Vagina (tissue), 2 donors: ENCODE measurements around the gene ORM2. TPM values are rescaled to one million over a fixed set of nuclear protein-coding genes. Genes with fewer than 3 reads are reported as not detected.

Source experiments
- DNase-seq, 2 donors: peaks; one replicate each; pipeline ENCODE4 v3.0.0-alpha.2; 2017; ENCODE audit errors: extremely low spot score in 2 of 2
- H3K27ac ChIP-seq: fragments of 200-600 bp; sonication (generic); one replicate; pipeline ENCODE4 v1.5.1; 2019
- H3K27me3 ChIP-seq: fragments of 200-600 bp; sonication (generic); one replicate; pipeline ENCODE4 v1.5.1; 2019
- H3K36me3 ChIP-seq, 2 donors: fragments of 200-600 bp; sonication (generic); one replicate each; pipeline ENCODE4 v1.5.1; 2017 to 2019
- H3K4me1 ChIP-seq: fragments of 200-600 bp; sonication (generic); one replicate; pipeline ENCODE4 v1.5.1; 2019
- H3K4me3 ChIP-seq, 2 donors: fragments of 200-600 bp; sonication (generic); 1 replicate in 1 of 2; 2 replicates in 1 of 2; pipeline ENCODE4 v1.5.1; 2016 to 2019
- H3K9me3 ChIP-seq: fragments of 200-600 bp; sonication (generic); one replicate; pipeline ENCODE4 v1.5.1; 2019
- CTCF ChIP-seq, 3 experiments: fragments of 450-650 bp in 2 of 3; fragments of 200-600 bp in 1 of 3; sonication (generic) in 1 of 3; IDR thresholded peaks; one replicate each; pipeline ENCODE4 v1.5.1; 2017 to 2019; ENCODE audit warnings: antibody characterized with exemption in 3 of 3, mild to moderate bottlenecking in 2 of 3, moderate library complexity in 2 of 3
- POLR2A ChIP-seq, 2 donors: fragments of 450-650 bp; IDR thresholded peaks; one replicate each; pipeline ENCODE4 v1.6.1; 2017; ENCODE audit warnings: antibody characterized with exemption in 2 of 2, mild to moderate bottlenecking in 2 of 2, moderate library complexity in 2 of 2
- POLR2AphosphoS5 ChIP-seq, 2 donors: sonication (generic); formaldehyde crosslinking; IDR thresholded peaks; one replicate each; pipeline ENCODE4 v1.9.0; 2017; ENCODE audit warnings: antibody characterized with exemption in 2 of 2, mild to moderate bottlenecking in 2 of 2, low read depth in 1 of 2; ENCODE audit not compliant: insufficient read depth in 1 of 2
- intact Hi-C: fragments of 100-400 bp; cut with DNase I; formaldehyde crosslinking; loops from one replicate; pipeline ENCODE4 v1.15.1; 2023
- total RNA-seq: library from RNA; depleted of rRNA; stranded (reverse); fragments of >200 nt; gene quantifications from one replicate; pipeline ENCODE4 v1.2.3, GENCODE V29; 2016

The ORM2 gene
- total RNA-seq, 1 donor from 2014 or later = not detected

DNA sequence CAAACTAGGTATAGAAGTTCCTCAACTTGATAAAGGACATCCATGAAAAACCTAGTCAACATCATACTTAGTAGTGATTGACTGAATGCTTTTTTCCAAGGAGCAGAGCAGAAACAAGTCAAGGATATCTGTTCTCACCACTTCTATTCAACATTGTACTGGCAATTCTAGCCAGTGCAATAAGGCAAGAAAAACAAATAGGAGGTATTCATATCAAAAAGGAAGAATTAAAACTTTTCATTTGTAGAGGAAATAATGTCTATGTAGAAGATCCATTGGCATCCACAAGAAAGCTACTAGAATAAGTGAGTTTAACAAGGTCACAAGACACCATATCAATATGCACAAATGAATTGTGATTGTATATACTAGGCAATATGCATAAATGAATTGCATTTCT is 35.0 kb upstream of the ORM2 start:
- Histone ChIP-seq H3K9me3 (no peaks in the 10 kb centered on the region), H3K4me1 (no peaks in the 10 kb centered on the region), H3K36me3 (peaks cover 0 to 34% of the 10 kb centered on the region in 2 donors), H3K27ac (no peak overlapping the region), H3K27me3 (no peaks in the 10 kb centered on the region), H3K4me3 (no peak overlapping the region)
- intact Hi-C loops = loop anchor here (5.0 kb wide), 1 partner anchor 212 kb away; no protein-coding TSS in a partner anchor
- TF ChIP-seq POLR2AphosphoS5 (IDR thresholded peaks at IDR 0.05; ENCODE audit: insufficient read depth in 1 of 2, low read depth in 1 of 2) (no peak), POLR2A (IDR thresholded peaks at IDR 0.05) (no peak), CTCF (IDR thresholded peaks at IDR 0.05) (no peak)
- DNase-seq = no peak

DNA sequence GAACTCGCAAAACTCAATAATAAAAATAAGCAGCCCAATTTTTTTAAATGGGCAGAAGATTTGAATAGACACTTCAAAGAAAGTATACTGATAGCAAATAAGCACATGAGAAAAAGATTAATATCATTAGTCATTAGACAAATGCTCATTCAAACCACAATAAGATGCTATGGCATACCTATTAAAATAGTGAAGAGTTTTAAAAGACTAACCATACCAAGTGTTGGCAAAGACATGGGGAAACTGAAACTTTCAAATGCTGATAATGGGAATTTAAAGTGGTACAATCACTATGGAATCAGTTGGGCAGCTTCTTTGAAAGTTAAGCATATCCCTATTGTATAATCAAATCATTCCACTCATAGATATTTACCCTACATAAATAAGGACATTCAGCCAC is 33.3 kb upstream of the ORM2 start:
- no peaks in the 10 kb centered on the region for H3K4me1 ChIP-seq

DNA sequence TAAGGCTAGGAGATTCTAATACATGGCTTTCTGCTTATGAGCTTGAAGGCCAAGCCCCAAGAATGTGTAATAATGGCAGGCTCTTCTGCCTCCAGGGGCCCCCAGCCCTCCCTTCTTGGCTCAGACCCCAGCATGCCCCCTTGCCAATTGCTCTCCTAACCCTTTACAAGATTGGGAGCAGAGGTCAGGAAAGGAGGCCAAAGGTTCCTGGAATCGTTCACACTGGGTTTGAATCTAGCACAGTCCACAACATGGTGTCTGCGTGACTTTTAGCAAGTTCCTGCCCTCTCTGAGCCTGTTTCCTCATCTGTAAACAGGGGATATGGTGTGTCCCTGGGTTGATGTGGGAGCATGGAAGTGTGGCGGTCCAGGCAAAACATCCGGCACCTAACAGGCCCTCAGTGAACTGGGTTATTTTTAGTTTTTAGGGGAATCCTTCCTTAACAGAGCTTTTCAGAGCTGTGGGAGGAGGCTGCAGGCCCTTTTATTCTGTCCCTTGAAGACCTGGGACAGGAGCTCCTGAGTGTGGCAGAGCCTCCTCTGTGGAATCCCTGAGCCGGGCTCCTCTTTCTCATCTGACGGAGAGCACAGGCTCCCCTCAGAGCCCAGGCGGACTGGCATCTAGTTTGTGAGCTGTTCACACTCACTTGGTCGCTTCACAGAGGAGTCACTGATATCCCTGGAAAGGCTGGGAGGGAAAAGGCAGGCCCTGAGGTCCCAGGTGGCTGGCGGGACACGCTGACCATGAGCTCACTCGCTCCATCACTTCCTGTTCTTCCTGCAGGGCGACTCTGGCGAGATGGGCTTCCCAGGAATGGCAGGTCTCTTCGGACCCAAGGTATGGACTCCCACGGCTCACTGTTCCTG is 30.1 kb upstream of the ORM2 start:
- TF ChIP-seq CTCF (IDR thresholded peaks at IDR 0.05) (no peak), POLR2AphosphoS5 (IDR thresholded peaks at IDR 0.05; ENCODE audit: insufficient read depth in 1 of 2, low read depth in 1 of 2) (no peak), POLR2A (IDR thresholded peaks at IDR 0.05) (no peak)
- DNase-seq = peak; percentile 49 to 88

More for the DNA sequence above, 33.3 kb upstream of the ORM2 start:
- no peak for DNase-seq
- intact Hi-C loops = no loop called here
- Histone ChIP-seq H3K36me3 (peaks cover 0 to 43% of the 10 kb centered on the region in 2 donors), H3K9me3 (no peaks in the 10 kb centered on the region), H3K27ac (no peak overlapping the region), H3K4me3 (no peak overlapping the region), H3K27me3 (no peaks in the 10 kb centered on the region)
- TF ChIP-seq POLR2AphosphoS5 (IDR thresholded peaks at IDR 0.05; ENCODE audit: insufficient read depth in 1 of 2, low read depth in 1 of 2) = no peak
- no peak for TF ChIP-seq POLR2A (IDR thresholded peaks at IDR 0.05)
- TF ChIP-seq CTCF (IDR thresholded peaks at IDR 0.05) = no peak

DNA sequence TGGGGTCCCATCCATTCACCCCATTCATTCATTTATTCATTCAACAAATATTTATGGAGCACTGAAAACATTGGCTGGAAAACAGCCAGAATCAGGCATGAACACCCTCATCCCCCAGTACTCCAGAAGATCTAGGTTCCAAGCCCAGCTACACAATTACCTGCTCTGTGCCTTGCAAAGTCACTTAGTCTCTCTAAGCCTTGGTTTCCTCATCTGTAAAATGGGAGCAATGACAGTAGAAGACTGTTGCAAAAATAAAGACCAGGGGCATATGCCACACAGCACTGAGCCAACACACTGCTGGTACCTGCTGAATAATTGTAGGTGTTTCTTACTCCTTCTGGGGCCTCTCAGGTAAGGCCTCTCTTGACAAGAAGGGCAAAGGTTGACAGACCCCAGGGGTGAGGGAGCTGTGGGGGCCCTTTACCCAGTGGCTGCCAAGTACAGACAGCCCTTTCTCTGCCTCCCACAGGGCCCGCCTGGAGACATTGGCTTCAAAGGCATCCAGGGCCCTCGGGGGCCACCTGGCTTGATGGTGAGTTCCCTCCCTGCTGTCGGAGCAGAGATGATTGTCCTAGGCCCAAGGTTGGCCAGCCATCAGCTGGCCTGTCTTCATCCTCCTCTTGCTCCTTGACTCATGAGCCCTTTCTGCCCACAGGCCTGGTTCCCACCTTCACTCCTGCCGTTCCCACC is 29.4 kb upstream of the ORM2 start:
- no peaks in the 10 kb centered on the region for H3K9me3 ChIP-seq
- no peaks in the 10 kb centered on the region for H3K27me3 ChIP-seq
- H3K4me1 ChIP-seq = peaks cover 2% of the 10 kb centered on the region
- H3K4me3 ChIP-seq = no peak overlapping the region
- no peak overlapping the region for H3K27ac ChIP-seq
- peak; percentile 19 to 85 for DNase-seq
- no peak for TF ChIP-seq CTCF (IDR thresholded peaks at IDR 0.05)
- no peak for TF ChIP-seq POLR2A (IDR thresholded peaks at IDR 0.05)
- no peak for TF ChIP-seq POLR2AphosphoS5 (IDR thresholded peaks at IDR 0.05; ENCODE audit: insufficient read depth in 1 of 2, low read depth in 1 of 2)
- intact Hi-C loops = no loop called here
- peaks cover 0 to 25% of the 10 kb centered on the region in 2 donors for H3K36me3 ChIP-seq

More for the DNA sequence above, 30.1 kb upstream of the ORM2 start:
- H3K4me3 ChIP-seq = no peak overlapping the region
- no peak overlapping the region for H3K27ac ChIP-seq
- intact Hi-C loops = no loop called here
- no peaks in the 10 kb centered on the region for H3K4me1 ChIP-seq
- peaks cover 0 to 33% of the 10 kb centered on the region in 2 donors for H3K36me3 ChIP-seq
- no peaks in the 10 kb centered on the region for H3K27me3 ChIP-seq
- H3K9me3 ChIP-seq = no peaks in the 10 kb centered on the region
